Karpas-422 (cell line): ENCODE data around the gene CCDC7. TPM values are rescaled to one million over a fixed set of nuclear protein-coding genes. Genes with fewer than 3 reads are reported as not detected.
"Not testable (repeated sequence)": the region's sequence is repeated elsewhere in the genome, so short reads cannot be mapped to it uniquely, and the experiment has no call there.

Experiments
- DNase-seq: peaks from one replicate; pipeline ENCODE4 v3.0.0-alpha.2; 2015
- H2AFZ ChIP-seq: fragments of 200-600 bp; sonication (generic); 2 replicates; pipeline ENCODE4 v1.6.1; 2014; ENCODE audit warnings: antibody characterized with exemption, low read length, mixed read lengths
- H3K27ac ChIP-seq: fragments of 200-600 bp; sonication (generic); 2 replicates; pipeline ENCODE4 v1.5.1; 2014; ENCODE audit warnings: mild to moderate bottlenecking, low read length, moderate library complexity
- H3K27me3 ChIP-seq: fragments of 200-600 bp; sonication (generic); 2 replicates; pipeline ENCODE4 v1.6.1; 2014; ENCODE audit warnings: low read length, mixed read lengths
- H3K36me3 ChIP-seq: fragments of 200-600 bp; sonication (generic); 2 replicates; pipeline ENCODE4 v1.6.1; 2014; ENCODE audit warnings: low read length, mixed read lengths; ENCODE audit not compliant: insufficient read depth
- H3K4me1 ChIP-seq: fragments of 200-600 bp; sonication (generic); 2 replicates; pipeline ENCODE4 v1.6.1; 2014; ENCODE audit warnings: mild to moderate bottlenecking, low read length, mixed read lengths
- H3K4me2 ChIP-seq: fragments of 200-600 bp; sonication (generic); 2 replicates; pipeline ENCODE4 v1.6.1; 2014; ENCODE audit warnings: low read length, low read depth, mild to moderate bottlenecking; ENCODE audit not compliant: poor library complexity, severe bottlenecking
- H3K4me3 ChIP-seq: fragments of 200-600 bp; sonication (generic); 2 replicates; pipeline ENCODE4 v1.5.1; 2014; ENCODE audit warnings: mild to moderate bottlenecking, antibody characterized with exemption, low read length, mixed read lengths
- H3K79me2 ChIP-seq: fragments of 200-600 bp; sonication (generic); 2 replicates; pipeline ENCODE4 v1.6.1; 2014; ENCODE audit warnings: mild to moderate bottlenecking, low read length, mixed read lengths
- H3K9ac ChIP-seq: fragments of 200-600 bp; sonication (generic); 2 replicates; pipeline ENCODE4 v1.6.0; 2014; ENCODE audit warnings: low read length
- H3K9me2 ChIP-seq: fragments of 200-600 bp; sonication (generic), shearing (Covaris generic); replicated peaks from 2 replicates; pipeline ENCODE4 v1.6.0; 2014; ENCODE audit warnings: mild to moderate bottlenecking, low read length, moderate library complexity; ENCODE audit not compliant: insufficient read depth
- H3K9me3 ChIP-seq: fragments of 300-700, 200-600 bp; sonication (generic); 2 replicates; pipeline ENCODE4 v1.6.1; 2014; ENCODE audit warnings: low read length, mixed read lengths
- H4K20me1 ChIP-seq: fragments of 200-600 bp; sonication (generic); 2 replicates; pipeline ENCODE4 v1.6.1; 2014; ENCODE audit warnings: mild to moderate bottlenecking, antibody characterized with exemption, low read length, low read depth; ENCODE audit not compliant: insufficient read depth
- total RNA-seq: library from RNA; depleted of rRNA; stranded (reverse); fragments of >200 nt; shearing (Covaris generic); gene quantifications from 2 replicates; pipeline ENCODE4 v1.2.3, GENCODE V29; 2014; ENCODE audit warnings: low replicate concordance

The CCDC7 gene
- total RNA-seq, 1 experiment from 2014 or later: 19.7 TPM

DNA sequence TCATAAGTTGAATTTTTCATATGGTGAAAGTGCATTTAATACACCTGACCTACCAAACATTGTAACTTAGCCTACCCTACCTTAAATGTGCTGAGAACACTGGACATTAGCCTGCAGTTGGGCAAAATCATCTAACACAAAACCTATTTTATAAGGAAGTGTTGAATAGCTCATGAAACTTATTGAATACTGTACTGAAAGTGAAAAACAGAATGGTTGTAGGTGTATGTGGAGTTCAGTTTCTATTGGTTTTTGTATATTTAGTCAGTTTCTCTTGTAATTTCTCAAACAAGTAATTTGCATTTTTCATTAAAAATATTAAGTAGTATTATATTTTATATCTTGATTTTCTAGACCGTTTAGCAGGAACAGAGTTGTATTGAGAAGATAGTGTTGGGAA lies 15.3 kb downstream of the CCDC7 start:
- Histone ChIP-seq H3K36me3 (no peaks in the 10 kb centered on the region), H4K20me1 (no peaks in the 10 kb centered on the region), H2AFZ (no peak overlapping the region), H3K27ac (no peak overlapping the region), H3K9me2 (0 out of 2 replicates have a peak, but pooled peaks cover 4% of the 10 kb centered on the region), H3K4me3 (no peak overlapping the region), H3K4me2 (no peak overlapping the region), H3K9ac (no peak overlapping the region), H3K9me3 (no peaks in the 10 kb centered on the region), H3K27me3 (no peaks in the 10 kb centered on the region), H3K4me1 (peaks cover 14% of the 10 kb centered on the region), H3K79me2 (no peaks in the 10 kb centered on the region)
- no peak for DNase-seq

DNA sequence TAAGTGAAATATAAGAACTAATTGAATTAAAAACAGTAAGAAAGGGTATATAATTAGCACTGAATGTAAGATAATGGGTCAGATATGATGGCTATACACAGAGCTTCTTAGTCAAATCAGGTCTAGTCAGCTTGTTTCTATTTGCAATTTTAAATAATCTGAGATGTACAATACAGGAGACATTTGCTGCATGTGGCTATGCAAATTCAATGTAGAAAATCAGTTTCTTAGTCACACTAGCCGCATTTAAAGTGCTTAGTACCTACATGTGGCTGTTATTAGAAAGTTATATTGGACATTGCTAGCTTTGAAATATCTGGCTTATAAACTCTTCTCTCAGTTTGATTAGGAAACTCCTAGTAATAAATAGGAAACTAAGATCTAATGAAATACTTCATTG lies 25.3 kb downstream of the CCDC7 start:
- H3K9me2 ChIP-seq: no peaks in the 10 kb centered on the region

DNA sequence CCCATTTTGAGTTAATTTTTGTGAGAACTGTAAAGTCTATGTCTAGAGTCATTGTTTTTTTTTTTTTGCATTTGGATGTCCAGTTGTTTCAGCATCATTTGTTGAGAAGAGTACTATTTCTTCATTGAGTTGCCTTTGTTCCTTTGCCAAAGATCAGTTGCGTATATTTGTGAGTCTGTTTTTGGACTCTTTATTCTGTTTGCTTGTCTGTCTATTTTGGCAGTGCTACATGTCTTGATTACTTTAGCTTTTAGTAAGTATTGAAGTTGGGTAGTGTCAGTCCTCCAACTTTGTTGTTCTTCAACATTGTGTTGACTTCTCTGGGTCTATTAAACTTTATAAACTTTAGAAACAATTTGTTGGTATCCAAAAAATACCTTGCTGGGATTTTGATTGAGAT lies 31.6 kb downstream of the CCDC7 start:
- H3K4me1 ChIP-seq: no peaks in the 10 kb centered on the region
- H3K9me2 ChIP-seq: no peaks in the 10 kb centered on the region
- peaks cover 4% of the 10 kb centered on the region; the same call in 1 of the 2 replicates for H3K9me3 ChIP-seq
- H3K4me2 ChIP-seq: no peak overlapping the region
- peaks cover 5% of the 10 kb centered on the region; the same call in 1 of the 2 replicates for H3K36me3 ChIP-seq
- H3K4me3 ChIP-seq: no peak overlapping the region
- H2AFZ ChIP-seq: no peak overlapping the region
- H3K79me2 ChIP-seq: no peaks in the 10 kb centered on the region
- no peaks in the 10 kb centered on the region for H4K20me1 ChIP-seq
- no peak overlapping the region for H3K9ac ChIP-seq
- no peak for DNase-seq
- no peaks in the 10 kb centered on the region for H3K27me3 ChIP-seq
- no peak overlapping the region for H3K27ac ChIP-seq

More for the DNA sequence above, 25.3 kb downstream of the CCDC7 start:
- Histone ChIP-seq H2AFZ (0 out of 2 replicates have a peak overlapping the region, but pooled peaks have one; percentile 24), H4K20me1 (no peaks in the 10 kb centered on the region), H3K27me3 (no peaks in the 10 kb centered on the region), H3K4me1 (peaks cover 11% of the 10 kb centered on the region), H3K9ac (no peak overlapping the region), H3K27ac (no peak overlapping the region), H3K79me2 (no peaks in the 10 kb centered on the region), H3K9me3 (no peaks in the 10 kb centered on the region), H3K36me3 (no peaks in the 10 kb centered on the region), H3K4me2 (peak overlapping the region; percentile 44), H3K4me3 (no peak overlapping the region)
- peak; percentile 49 for DNase-seq

DNA sequence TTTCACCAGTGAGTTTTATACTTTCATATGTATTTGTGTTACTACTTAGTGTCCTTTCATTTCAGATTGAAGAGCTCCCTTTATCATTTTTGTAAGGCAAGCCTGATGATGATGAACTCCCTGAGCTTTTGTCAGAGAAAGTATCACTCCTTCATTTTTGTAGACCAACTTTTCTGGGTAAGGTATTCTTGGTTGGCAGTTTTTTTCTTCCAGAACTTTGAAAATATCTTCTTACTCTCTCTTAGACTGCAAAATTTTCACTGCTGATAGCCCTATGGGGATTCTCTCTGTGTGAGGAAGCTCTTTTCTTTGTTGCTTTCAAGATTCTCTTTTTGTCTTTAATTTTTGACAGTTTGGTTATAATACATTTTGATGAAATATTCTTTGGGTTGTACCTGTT lies 35.7 kb downstream of the CCDC7 start:
- no peaks in the 10 kb centered on the region for H3K27me3 ChIP-seq
- no peak overlapping the region for H2AFZ ChIP-seq
- H3K27ac ChIP-seq: no peak overlapping the region
- H3K9me3 ChIP-seq: peaks cover 4% of the 10 kb centered on the region; the same call in 1 of the 2 replicates
- H3K9ac ChIP-seq: no peak overlapping the region
- no peak overlapping the region for H3K4me2 ChIP-seq
- H3K4me1 ChIP-seq: no peaks in the 10 kb centered on the region
- H3K4me3 ChIP-seq: no peak overlapping the region
- H3K9me2 ChIP-seq: no peaks in the 10 kb centered on the region
- DNase-seq: no peak
- H3K36me3 ChIP-seq: peaks cover 5% of the 10 kb centered on the region; the same call in 1 of the 2 replicates
- no peaks in the 10 kb centered on the region for H3K79me2 ChIP-seq
- H4K20me1 ChIP-seq: no peaks in the 10 kb centered on the region

DNA sequence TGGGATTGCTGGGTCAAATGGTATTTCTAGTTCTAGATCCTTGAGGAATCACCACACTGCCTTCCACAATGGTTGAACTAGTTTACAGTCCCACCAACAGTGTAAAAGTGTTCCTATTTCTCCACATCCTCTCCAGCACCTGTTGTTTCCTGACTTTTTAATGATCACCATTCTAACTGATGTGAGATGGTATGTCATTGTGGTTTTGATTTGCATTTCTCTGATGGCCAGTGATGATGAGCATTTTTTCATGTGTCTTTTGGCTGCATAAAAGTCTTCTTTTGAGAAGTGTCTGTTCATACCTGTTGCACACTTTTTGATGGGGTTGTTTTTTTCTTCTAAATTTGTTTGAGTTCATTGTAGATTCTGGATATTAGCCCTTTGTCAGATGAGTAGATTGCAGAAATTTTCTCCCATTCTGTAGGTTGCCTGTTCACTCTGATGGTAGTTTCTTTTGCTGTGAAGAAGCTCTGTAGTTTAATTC lies 37.1 kb downstream of the CCDC7 start:
- H3K79me2 ChIP-seq, H3K4me1 ChIP-seq, H3K9me2 ChIP-seq, H3K27me3 ChIP-seq, H3K4me2 ChIP-seq, DNase-seq, H3K27ac ChIP-seq, H2AFZ ChIP-seq, H3K36me3 ChIP-seq, H3K9ac ChIP-seq, H4K20me1 ChIP-seq, H3K9me3 ChIP-seq, H3K4me3 ChIP-seq: not testable (repeated sequence)

DNA sequence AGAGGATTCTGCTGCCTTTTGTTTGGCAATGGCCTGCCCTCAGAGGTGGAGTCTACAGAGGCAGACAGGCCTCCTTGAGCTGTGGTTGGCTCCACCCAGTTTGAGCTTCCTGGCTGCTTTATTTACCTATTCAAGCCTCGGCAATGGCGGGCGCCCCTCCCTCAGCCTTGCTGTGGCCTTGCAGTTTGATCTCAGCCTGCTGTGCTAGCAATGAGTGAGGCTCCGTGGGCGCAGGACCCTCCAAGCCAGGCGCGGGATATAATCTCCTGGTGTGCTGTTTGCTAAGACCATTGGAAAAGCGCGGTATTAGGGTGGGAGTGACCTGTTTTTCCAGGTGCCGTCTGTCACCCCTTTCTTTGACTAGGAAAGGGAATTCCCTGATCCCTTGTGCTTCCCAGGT lies 42.1 kb downstream of the CCDC7 start:
- H3K9ac ChIP-seq, DNase-seq, H3K9me2 ChIP-seq, H3K79me2 ChIP-seq, H3K27me3 ChIP-seq, H3K27ac ChIP-seq, H2AFZ ChIP-seq, H3K4me3 ChIP-seq, H3K9me3 ChIP-seq, H4K20me1 ChIP-seq, H3K36me3 ChIP-seq, H3K4me2 ChIP-seq, H3K4me1 ChIP-seq: not testable (repeated sequence)

DNA sequence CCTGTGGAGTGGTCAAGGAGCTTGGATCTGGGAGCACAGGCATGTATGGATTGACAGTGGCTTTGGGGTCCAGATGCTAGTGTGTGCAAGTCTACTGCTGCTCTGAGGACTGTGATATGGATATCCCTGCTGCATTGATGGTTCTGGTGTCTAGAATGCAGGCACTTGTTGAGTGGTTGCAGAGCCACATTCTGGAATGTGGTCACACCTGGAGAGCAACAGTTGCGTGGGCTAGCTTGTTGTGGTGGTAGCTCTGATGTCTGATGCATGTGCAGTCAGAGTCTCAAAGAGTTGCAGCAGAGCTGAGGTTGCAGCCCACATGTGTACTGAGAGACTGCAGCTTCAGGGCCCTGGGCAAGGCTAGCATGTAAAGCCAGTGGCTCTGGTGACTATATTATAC lies 43.2 kb downstream of the CCDC7 start:
- DNase-seq: no peak
- no peak overlapping the region for H3K9ac ChIP-seq
- no peak overlapping the region for H3K4me2 ChIP-seq
- no peaks in the 10 kb centered on the region for H4K20me1 ChIP-seq
- H3K9me3 ChIP-seq: no peaks in the 10 kb centered on the region
- H3K9me2 ChIP-seq: no peaks in the 10 kb centered on the region
- H2AFZ ChIP-seq: no peak overlapping the region
- no peak overlapping the region for H3K4me3 ChIP-seq
- H3K79me2 ChIP-seq: no peaks in the 10 kb centered on the region
- H3K4me1 ChIP-seq: no peaks in the 10 kb centered on the region
- no peak overlapping the region for H3K27ac ChIP-seq
- H3K27me3 ChIP-seq: no peaks in the 10 kb centered on the region
- H3K36me3 ChIP-seq: no peaks in the 10 kb centered on the region

DNA sequence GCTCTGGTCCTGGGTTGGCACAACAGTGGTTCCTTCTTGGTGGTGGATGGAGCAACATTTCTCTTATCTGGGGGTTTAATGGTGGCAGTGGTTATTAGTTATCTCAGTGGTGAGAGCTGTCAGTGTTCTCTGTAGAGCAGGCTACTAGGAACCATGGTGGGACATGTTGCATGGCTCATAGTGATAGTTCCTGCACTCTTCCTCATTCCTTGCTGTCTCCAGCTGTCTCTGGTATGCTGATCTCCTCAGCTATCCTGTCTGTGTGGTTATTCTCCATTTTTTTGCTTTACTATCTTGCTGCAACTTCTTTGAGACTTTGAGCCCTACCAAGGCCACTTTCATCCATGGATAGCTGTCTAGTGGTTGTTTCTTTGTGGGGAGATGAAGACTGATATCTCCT lies 44.0 kb downstream of the CCDC7 start:
- no peak for DNase-seq
- Histone ChIP-seq H2AFZ (no peak overlapping the region), H3K27ac (no peak overlapping the region), H3K9me3 (no peaks in the 10 kb centered on the region), H3K4me2 (no peak overlapping the region), H3K9ac (no peak overlapping the region), H3K4me1 (no peaks in the 10 kb centered on the region), H3K9me2 (no peaks in the 10 kb centered on the region), H3K4me3 (no peak overlapping the region), H3K79me2 (no peaks in the 10 kb centered on the region), H4K20me1 (no peaks in the 10 kb centered on the region), H3K27me3 (no peaks in the 10 kb centered on the region), H3K36me3 (no peaks in the 10 kb centered on the region)

DNA sequence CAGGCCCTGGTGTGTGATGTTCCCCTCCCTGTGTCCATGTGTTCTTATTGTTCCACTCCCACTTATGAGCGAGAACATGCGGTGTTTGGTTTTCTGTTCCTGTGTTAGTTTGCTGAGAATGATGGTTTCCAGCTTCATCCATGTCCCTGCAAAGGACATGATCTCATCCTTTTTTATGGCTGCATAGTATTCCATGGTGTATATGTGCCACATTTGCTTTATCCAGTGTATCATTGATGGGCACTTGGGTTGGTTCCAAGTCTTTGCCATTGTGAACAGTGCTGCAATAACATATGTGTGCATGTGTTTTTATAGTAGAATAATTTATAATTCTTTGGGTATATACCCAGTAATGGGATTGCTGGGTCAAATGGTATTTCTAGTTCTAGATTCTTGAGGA lies 48.6 kb downstream of the CCDC7 start:
- not testable (repeated sequence) for H3K4me2 ChIP-seq, H4K20me1 ChIP-seq, H3K9ac ChIP-seq, H3K4me1 ChIP-seq, H3K27me3 ChIP-seq, H3K79me2 ChIP-seq, H3K36me3 ChIP-seq, H3K9me3 ChIP-seq, H3K4me3 ChIP-seq, H3K9me2 ChIP-seq, DNase-seq, H2AFZ ChIP-seq, H3K27ac ChIP-seq
